AG08395 (cell line): Measurements from ENCODE around the gene CCDC184.
"Not testable (repeated sequence)": the region's sequence is repeated elsewhere in the genome, so short reads cannot be mapped to it uniquely, and the experiment has no call there.

Experiments
- DNase-seq: peaks from one replicate; pipeline ENCODE4 v3.0.0; 2012; ENCODE audit warnings: mixed read lengths, low spot score

CCDC184 gene

GRCh38 chr12:48183091-48183875 lies at the start of gene CCDC184:
Gene CCDC184 (plus strand): TSS chr12:48183644. CDS start chr12:48184123, 479 bp downstream.
- DNase-seq: peak; percentile 80

- DNase-seq: no peak
Measured at GRCh38 chr12:48135027-48135426, 48.4 kb upstream of the CCDC184 start.

- no peak for DNase-seq
Measured at GRCh38 chr12:48142818-48143674, 40.4 kb upstream of the CCDC184 start.

GRCh38 chr12:48143898-48144297 lies 39.5 kb upstream of the CCDC184 start:
- no peak for DNase-seq

GRCh38 chr12:48145981-48146380 lies 37.5 kb upstream of the CCDC184 start:
- no peak for DNase-seq

- DNase-seq: no peak
Measured at GRCh38 chr12:48151103-48151771, 32.2 kb upstream of the CCDC184 start.

- not testable (repeated sequence) for DNase-seq
Measured at GRCh38 chr12:48155786-48156185, 27.7 kb upstream of the CCDC184 start.

- no peak for DNase-seq
Measured at GRCh38 chr12:48156652-48157017, 26.8 kb upstream of the CCDC184 start.

- DNase-seq: peak; percentile 99
Measured at GRCh38 chr12:48157018-48157888, 26.2 kb upstream of the CCDC184 start, which contains the start of gene ASB8. Gene ASB8 (minus strand): TSS chr12:48157515. CDS start chr12:48153496, 4,019 bp downstream.

GRCh38 chr12:48157889-48158370 lies 25.5 kb upstream of the CCDC184 start:
- DNase-seq: no peak

GRCh38 chr12:48160046-48160445 lies 23.4 kb upstream of the CCDC184 start:
- DNase-seq: no peak

- no peak for DNase-seq
Measured at GRCh38 chr12:48160807-48161206, 22.6 kb upstream of the CCDC184 start.

- no peak for DNase-seq
Measured at GRCh38 chr12:48163150-48163747, 20.2 kb upstream of the CCDC184 start.

GRCh38 chr12:48164451-48164850 lies 19.0 kb upstream of the CCDC184 start:
- no peak for DNase-seq

- peak; percentile 44 for DNase-seq
Measured at GRCh38 chr12:48165089-48165981, 18.1 kb upstream of the CCDC184 start.

GRCh38 chr12:48169011-48169410 lies 14.4 kb upstream of the CCDC184 start:
- no peak for DNase-seq

GRCh38 chr12:48175613-48176416 lies 7.6 kb upstream of the CCDC184 start:
- DNase-seq: no peak

GRCh38 chr12:48176417-48176751 lies 7.1 kb upstream of the CCDC184 start:
- no peak for DNase-seq

- DNase-seq: no peak
Measured at GRCh38 chr12:48177982-48178381, 5.5 kb upstream of the CCDC184 start.
